SK-N-SH (cell line): Measurements from ENCODE around the gene STRN3. TPM values are rescaled to one million over a fixed set of nuclear protein-coding genes. Genes with fewer than 3 reads are reported as not detected.

Source experiments
- CTCF ChIA-PET: fragments of 300-600, 350-600 bp; formaldehyde crosslinking; extraction: SDS; loops from one replicate; lab custom pipeline; 2021; lab: Yijun Ruan, JAX
- POLR2A ChIA-PET: fragments of 350-600 bp; sonication (Branson Sonifier 250); formaldehyde crosslinking; extraction: SDS; loops from one replicate; lab custom pipeline; 2020; ENCODE audit warnings: antibody characterized with exemption, inconsistent platforms; lab: Yijun Ruan, JAX
- DNase-seq: peaks from one replicate; pipeline ENCODE4 v3.0.0; 2012
- H2AFZ ChIP-seq: fragments of 200-600 bp; sonication (generic); 2 replicates; pipeline ENCODE4 v1.8.1; 2016; ENCODE audit warnings: antibody characterized with exemption, mild to moderate bottlenecking, low read depth
- H3F3A ChIP-seq: fragments of 200-600 bp; sonication (generic); replicated peaks from 2 replicates; pipeline ENCODE3; 2016; ENCODE audit warnings: antibody characterized with exemption, mild to moderate bottlenecking; ENCODE audit not compliant: insufficient read depth
- H3K27ac ChIP-seq, 2 experiments: fragments of 200-500 bp in 1 of 2; fragments of 200-600 bp in 1 of 2; sonication (Bioruptor generic) in 1 of 2; sonication (generic), shearing (Covaris generic) in 1 of 2; 2 replicates each; pipeline versions ENCODE4 v1.5.1 to v1.6.1; 2014 to 2016; ENCODE audit warnings: low read depth in 2 of 2, inconsistent platforms in 1 of 2, low read length in 1 of 2, mild to moderate bottlenecking in 1 of 2, mixed read lengths in 1 of 2
- H3K27me3 ChIP-seq: fragments of 200-600 bp; sonication (generic), shearing (Covaris generic); 2 replicates; pipeline ENCODE4 v1.6.1; 2016; ENCODE audit warnings: mixed run types; ENCODE audit not compliant: insufficient read depth
- H3K36me3 ChIP-seq, 2 experiments: fragments of 200-500 bp in 1 of 2; fragments of 200-600 bp in 1 of 2; sonication (Bioruptor generic) in 1 of 2; sonication (generic) in 1 of 2; replicated peaks in 1 of 2; 2 replicates each; pipeline versions ENCODE3 to v1.5.1; 2014 to 2016; ENCODE audit warnings: low read length in 1 of 2, mild to moderate bottlenecking in 1 of 2; ENCODE audit not compliant: insufficient read depth in 2 of 2, control insufficient read depth in 1 of 2
- H3K4me1 ChIP-seq, 2 experiments: fragments of 200-500 bp in 1 of 2; fragments of 200-600 bp in 1 of 2; sonication (Bioruptor generic) in 1 of 2; sonication (generic), shearing (Covaris generic) in 1 of 2; 2 replicates each; pipeline versions ENCODE4 v1.5.1 to v1.6.1; 2014 to 2016; ENCODE audit warnings: low read depth in 1 of 2, low read length in 1 of 2, mixed run types in 1 of 2; ENCODE audit not compliant: insufficient read depth in 2 of 2, control insufficient read depth in 1 of 2
- H3K4me2 ChIP-seq: fragments of 200-600 bp; sonication (generic), shearing (Covaris generic); 2 replicates; pipeline ENCODE4 v1.6.1; 2017; ENCODE audit warnings: mixed run types
- H3K4me3 ChIP-seq, 2 experiments: fragments of 200-500 bp in 1 of 2; fragments of 200-600 bp in 1 of 2; sonication (Bioruptor generic) in 1 of 2; sonication (generic), shearing (Covaris generic) in 1 of 2; 2 replicates each; pipeline versions ENCODE4 v1.5.1 to v1.8.1; 2014 to 2016; ENCODE audit warnings: low read depth in 2 of 2, inconsistent platforms in 1 of 2, low read length in 1 of 2, mild to moderate bottlenecking in 1 of 2, mixed read lengths in 1 of 2, moderate library complexity in 1 of 2
- H3K79me2 ChIP-seq: fragments of 200-600 bp; sonication (generic); 2 replicates; pipeline ENCODE4 v1.8.1; 2017; ENCODE audit warnings: mild to moderate bottlenecking; ENCODE audit not compliant: insufficient read depth
- H3K9ac ChIP-seq: fragments of 200-600 bp; sonication (generic); 2 replicates; pipeline ENCODE4 v1.6.1; 2017; ENCODE audit warnings: mixed run types
- H3K9me2 ChIP-seq: fragments of 200-600 bp; sonication (generic); 2 replicates; pipeline ENCODE4 v1.6.1; 2017; ENCODE audit warnings: mixed run types
- H3K9me3 ChIP-seq: fragments of 200-600 bp; sonication (generic); 2 replicates; pipeline ENCODE4 v1.6.1; 2017; ENCODE audit warnings: mixed run types, mild to moderate bottlenecking, moderate library complexity
- H4K20me1 ChIP-seq: fragments of 200-600 bp; sonication (generic); 2 replicates; pipeline ENCODE4 v1.6.1; 2017; ENCODE audit warnings: mild to moderate bottlenecking, mixed run types; ENCODE audit not compliant: insufficient read depth
- CHD2 ChIP-seq: fragments of 150-350 bp; IDR thresholded peaks from 2 replicates; pipeline ENCODE4 v1.6.1; 2018; ENCODE audit warnings: low read length; ENCODE audit not compliant: partially characterized antibody
- EP300 ChIP-seq, 2 experiments: IDR thresholded peaks; 2 replicates each; pipeline versions ENCODE4 v1.4.0 to v1.6.1; 2012; ENCODE audit warnings: borderline replicate concordance in 1 of 2, low read depth in 1 of 2, low read length in 1 of 2
- FOXJ3 ChIP-seq: sonication (generic); formaldehyde crosslinking; IDR thresholded peaks from 2 replicates; pipeline ENCODE4 v1.5.1; 2020; ENCODE audit warnings: mild to moderate bottlenecking, missing genetic modification reagents
- MEF2A ChIP-seq: IDR thresholded peaks from 2 replicates; pipeline ENCODE4 v1.4.0; 2012; ENCODE audit warnings: low read depth, borderline replicate concordance
- NFIC ChIP-seq: IDR thresholded peaks from 2 replicates; pipeline ENCODE4 v1.4.0; 2012; ENCODE audit warnings: borderline replicate concordance
- NRF1 ChIP-seq: IDR thresholded peaks from 2 replicates; pipeline ENCODE4 v1.6.1; 2012; ENCODE audit warnings: low read depth, mild to moderate bottlenecking, low read length
- POLR2AphosphoS5 ChIP-seq: IDR thresholded peaks from 2 replicates; pipeline ENCODE4 v1.6.1; 2012; ENCODE audit warnings: low read depth, low read length
- RAD21 ChIP-seq: IDR thresholded peaks from 2 replicates; pipeline ENCODE4 v1.6.1; 2012; ENCODE audit warnings: mild to moderate bottlenecking, low read length
- RFX5 ChIP-seq: IDR thresholded peaks from 2 replicates; pipeline ENCODE4 v1.6.1; 2012; ENCODE audit warnings: mild to moderate bottlenecking, improper control_type of control experiment, low read length
- RXRA ChIP-seq: IDR thresholded peaks from 2 replicates; pipeline ENCODE4 v1.4.0; 2012; ENCODE audit warnings: low read depth, mild to moderate bottlenecking, borderline replicate concordance
- TAF1 ChIP-seq: IDR thresholded peaks from 2 replicates; pipeline ENCODE4 v1.6.1; 2012; ENCODE audit warnings: low read depth, mild to moderate bottlenecking, low read length, moderate library complexity, borderline replicate concordance
- TCF12 ChIP-seq: IDR thresholded peaks from 2 replicates; pipeline ENCODE4 v1.4.0; 2012
- WGBS: methylation state at CpG from one replicate; pipeline ENCODE4 v1.1.6; 2017; ENCODE audit warnings: low lambda C conversion rate; 5-methylcytosine and 5-hydroxymethylcytosine counted together
- polyA plus RNA-seq, 3 experiments: library from polyadenylated mRNA; depleted of rRNA; stranded (reverse); fragments of >200 nt; gene quantifications; 2 replicates each; pipeline ENCODE4 v1.2.3, GENCODE V29; 2012
- TF ChIP-seq, protein P1 (sequence below): IDR thresholded peaks from 2 replicates; pipeline ENCODE4 v1.4.0; 2012; ENCODE audit warnings: low read depth
- TF ChIP-seq, protein P2 (sequence below): IDR thresholded peaks from 2 replicates; pipeline ENCODE4; 2012
- TF ChIP-seq, protein P3 (sequence below): IDR thresholded peaks from 2 replicates; pipeline ENCODE4 v1.6.1; 2012; ENCODE audit warnings: mild to moderate bottlenecking, low read depth, low read length, moderate library complexity

Gene STRN3
- polyA plus RNA-seq, 1 of the 3 experiments (the other 2 are of a cell fraction): 7.2 TPM

DNA sequence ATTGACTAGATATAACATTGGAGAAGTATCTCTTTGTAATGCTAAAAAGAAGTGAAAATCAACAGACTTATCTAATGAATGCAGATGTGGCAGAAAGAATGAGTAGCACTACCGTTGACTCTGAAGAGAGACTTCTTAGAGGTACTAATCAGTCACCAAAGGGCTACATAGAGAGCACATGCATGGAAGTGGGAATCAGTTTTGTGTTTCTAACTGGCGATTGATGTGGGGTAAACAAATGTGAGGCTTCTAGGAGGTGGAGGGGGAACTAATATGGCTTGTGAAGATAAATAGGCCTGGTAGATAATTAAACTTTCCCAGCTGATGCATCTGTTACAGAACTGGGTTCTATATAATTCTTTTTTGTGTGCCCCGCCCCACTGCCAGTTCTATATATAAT lies 141.3 kb downstream of the STRN3 start:
- POLR2A ChIA-PET: no interaction called here
- no peaks in the 10 kb centered on the region for H3K9me3 ChIP-seq
- no peak for DNase-seq
- H2AFZ ChIP-seq: no peak overlapping the region
- no peak overlapping the region for H3K4me3 ChIP-seq
- H3K36me3 ChIP-seq: peaks cover 0 to 9% of the 10 kb centered on the region in 2 experiments
- WGBS: 81% methylated on average over 3 of the region's 3 CpGs
- no peaks in the 10 kb centered on the region for H3K9me2 ChIP-seq
- TF ChIP-seq, protein P1, sequence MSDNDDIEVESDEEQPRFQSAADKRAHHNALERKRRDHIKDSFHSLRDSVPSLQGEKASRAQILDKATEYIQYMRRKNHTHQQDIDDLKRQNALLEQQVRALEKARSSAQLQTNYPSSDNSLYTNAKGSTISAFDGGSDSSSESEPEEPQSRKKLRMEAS: no peak
- TF ChIP-seq NFIC (no peak), TCF12 (no peak), FOXJ3 (CRISPR knock-in tag) (no peak), POLR2AphosphoS5 (no peak), CHD2 (no peak), TAF1 (no peak), EP300 (IDR thresholded peaks at IDR 0.05; ENCODE audit: borderline replicate concordance in 1 of 2, low read depth in 1 of 2, low read length in 1 of 2) (no peak), RXRA (no peak), MEF2A (no peak), NRF1 (no peak), RFX5 (no peak)
- TF ChIP-seq, protein P2, sequence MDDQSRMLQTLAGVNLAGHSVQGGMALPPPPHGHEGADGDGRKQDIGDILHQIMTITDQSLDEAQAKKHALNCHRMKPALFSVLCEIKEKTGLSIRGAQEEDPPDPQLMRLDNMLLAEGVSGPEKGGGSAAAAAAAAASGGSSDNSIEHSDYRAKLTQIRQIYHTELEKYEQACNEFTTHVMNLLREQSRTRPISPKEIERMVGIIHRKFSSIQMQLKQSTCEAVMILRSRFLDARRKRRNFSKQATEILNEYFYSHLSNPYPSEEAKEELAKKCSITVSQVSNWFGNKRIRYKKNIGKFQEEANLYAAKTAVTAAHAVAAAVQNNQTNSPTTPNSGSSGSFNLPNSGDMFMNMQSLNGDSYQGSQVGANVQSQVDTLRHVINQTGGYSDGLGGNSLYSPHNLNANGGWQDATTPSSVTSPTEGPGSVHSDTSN: no peak
- TF ChIP-seq, all 33 proteins: peak for 0
- H3K79me2 ChIP-seq: no peaks in the 10 kb centered on the region
- CTCF ChIA-PET: interaction anchor here (1.0 to 1.5 kb wide), 2 partner anchors 9 to 22 kb away, joined by 3 to 4 read pairs; no protein-coding TSS in a partner anchor
- H3K27ac ChIP-seq: no peak overlapping the region
- H3K4me1 ChIP-seq: no peaks in the 10 kb centered on the region
- H3K4me2 ChIP-seq: no peak overlapping the region
- no peak overlapping the region for H3K9ac ChIP-seq
- H3K27me3 ChIP-seq: no peaks in the 10 kb centered on the region
- no peaks in the 10 kb centered on the region for H4K20me1 ChIP-seq
- H3F3A ChIP-seq: peaks cover 4% of the 10 kb centered on the region

DNA sequence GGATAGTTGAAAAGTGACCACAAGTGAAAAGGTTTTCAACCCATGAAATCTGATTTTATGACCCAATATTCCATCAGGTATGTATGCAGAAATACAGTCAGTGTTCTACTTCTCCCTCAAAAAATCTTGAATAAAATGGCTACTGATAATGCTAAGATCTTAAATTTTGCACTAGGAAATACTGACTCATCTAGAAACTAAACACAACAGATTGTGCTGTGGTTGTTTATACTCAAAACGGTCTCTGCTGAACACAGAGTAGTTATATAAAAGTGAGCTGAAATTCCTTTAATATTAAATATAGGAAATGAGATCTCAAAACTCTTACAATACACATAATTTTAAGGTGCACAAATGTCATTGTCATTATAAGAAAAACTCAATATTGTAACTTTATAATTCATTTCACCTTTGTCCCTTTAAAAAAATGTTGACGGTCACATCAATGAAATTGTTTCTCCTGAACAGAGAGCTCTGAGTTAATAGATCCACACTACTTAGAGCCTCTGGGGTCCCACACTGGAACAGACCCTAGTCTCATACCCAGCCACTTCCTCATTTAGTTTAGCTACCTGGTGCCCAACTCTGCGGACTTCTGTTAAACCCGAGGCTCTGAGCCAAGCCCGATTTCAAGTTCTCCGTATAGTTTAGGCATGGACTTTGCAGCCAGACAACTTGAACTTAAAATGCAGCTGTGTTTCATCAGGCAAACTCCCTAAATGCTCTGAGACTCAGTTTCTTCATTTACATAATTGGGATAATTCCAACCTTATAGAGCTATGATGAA lies 142.5 kb downstream of the STRN3 start:
- ChIA-PET CTCF (no interaction called here), POLR2A (no interaction called here)
- Histone ChIP-seq H3K9me3 (no peaks in the 10 kb centered on the region), H3K4me2 (no peak overlapping the region), H3K36me3 (peaks cover 0 to 4% of the 10 kb centered on the region in 2 experiments), H3K4me3 (no peak overlapping the region), H3K79me2 (no peaks in the 10 kb centered on the region), H3K4me1 (no peaks in the 10 kb centered on the region), H3K27me3 (no peaks in the 10 kb centered on the region), H3K27ac (no peak overlapping the region), H2AFZ (no peak overlapping the region), H3F3A (peaks cover 4% of the 10 kb centered on the region), H3K9ac (no peak overlapping the region), H4K20me1 (no peaks in the 10 kb centered on the region), H3K9me2 (no peaks in the 10 kb centered on the region)
- TF ChIP-seq RAD21 (no peak), MEF2A (no peak), RFX5 (no peak), FOXJ3 (CRISPR knock-in tag) (no peak), NFIC (no peak)
- TF ChIP-seq, protein P3, sequence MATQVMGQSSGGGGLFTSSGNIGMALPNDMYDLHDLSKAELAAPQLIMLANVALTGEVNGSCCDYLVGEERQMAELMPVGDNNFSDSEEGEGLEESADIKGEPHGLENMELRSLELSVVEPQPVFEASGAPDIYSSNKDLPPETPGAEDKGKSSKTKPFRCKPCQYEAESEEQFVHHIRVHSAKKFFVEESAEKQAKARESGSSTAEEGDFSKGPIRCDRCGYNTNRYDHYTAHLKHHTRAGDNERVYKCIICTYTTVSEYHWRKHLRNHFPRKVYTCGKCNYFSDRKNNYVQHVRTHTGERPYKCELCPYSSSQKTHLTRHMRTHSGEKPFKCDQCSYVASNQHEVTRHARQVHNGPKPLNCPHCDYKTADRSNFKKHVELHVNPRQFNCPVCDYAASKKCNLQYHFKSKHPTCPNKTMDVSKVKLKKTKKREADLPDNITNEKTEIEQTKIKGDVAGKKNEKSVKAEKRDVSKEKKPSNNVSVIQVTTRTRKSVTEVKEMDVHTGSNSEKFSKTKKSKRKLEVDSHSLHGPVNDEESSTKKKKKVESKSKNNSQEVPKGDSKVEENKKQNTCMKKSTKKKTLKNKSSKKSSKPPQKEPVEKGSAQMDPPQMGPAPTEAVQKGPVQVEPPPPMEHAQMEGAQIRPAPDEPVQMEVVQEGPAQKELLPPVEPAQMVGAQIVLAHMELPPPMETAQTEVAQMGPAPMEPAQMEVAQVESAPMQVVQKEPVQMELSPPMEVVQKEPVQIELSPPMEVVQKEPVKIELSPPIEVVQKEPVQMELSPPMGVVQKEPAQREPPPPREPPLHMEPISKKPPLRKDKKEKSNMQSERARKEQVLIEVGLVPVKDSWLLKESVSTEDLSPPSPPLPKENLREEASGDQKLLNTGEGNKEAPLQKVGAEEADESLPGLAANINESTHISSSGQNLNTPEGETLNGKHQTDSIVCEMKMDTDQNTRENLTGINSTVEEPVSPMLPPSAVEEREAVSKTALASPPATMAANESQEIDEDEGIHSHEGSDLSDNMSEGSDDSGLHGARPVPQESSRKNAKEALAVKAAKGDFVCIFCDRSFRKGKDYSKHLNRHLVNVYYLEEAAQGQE: no peak
- 90% methylated on average over 6 of the region's 6 CpGs for WGBS
- no peak for DNase-seq
